ENCODE results near the gene PDXK. TPM values are rescaled to one million over a fixed set of nuclear protein-coding genes. Genes with fewer than 3 reads are reported as not detected.

PDXK gene
- total and polyA plus RNA-seq, 2 of the 8 experiments (the other 6 are each of a cell fraction or from before 2014, with no cell fraction given): 78.0 to 112 TPM

DNA sequence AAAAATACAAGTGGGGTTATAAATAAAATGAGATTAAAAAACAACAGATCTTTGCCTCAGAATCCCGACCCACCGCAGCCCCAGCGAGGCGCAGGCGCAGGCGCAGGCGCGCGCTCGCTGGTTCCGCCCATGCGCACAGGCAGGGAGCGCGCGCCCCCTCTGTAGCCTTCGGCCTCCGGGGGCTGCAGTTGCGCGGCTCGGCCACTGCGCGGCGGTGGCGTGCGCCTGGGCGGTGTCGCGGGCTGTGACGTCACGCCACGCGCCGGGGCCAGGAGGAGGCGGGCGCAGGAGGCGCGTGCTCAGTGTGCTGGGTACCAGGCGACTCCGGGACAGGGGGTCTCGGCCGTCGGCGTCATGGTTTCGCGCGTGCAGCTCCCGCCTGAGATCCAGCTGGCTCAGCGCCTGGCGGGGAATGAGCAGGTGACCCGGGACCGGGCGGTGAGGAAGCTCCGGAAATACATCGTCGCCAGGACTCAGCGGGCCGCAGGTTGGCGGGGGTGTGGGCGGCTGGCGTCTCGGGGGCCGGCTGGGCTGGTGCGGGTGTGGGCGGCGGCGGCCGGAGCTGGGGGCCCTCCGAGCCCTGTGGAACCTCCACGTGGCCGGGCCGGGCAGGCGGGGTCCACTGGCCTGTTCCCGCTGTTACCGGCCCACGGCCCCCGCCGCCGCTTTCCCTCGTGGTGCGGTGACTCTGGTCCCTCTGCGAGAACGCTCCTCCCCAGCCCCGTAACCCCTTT, 70.5 kb downstream of the PDXK start, which contains the start of gene RRP1 (continued):
- peak; percentile 88 for TF ChIP-seq KDM5A (IDR thresholded peaks at IDR 0.05; ENCODE audit: low read length)
- TF ChIP-seq ZNF274 (IDR thresholded peaks at IDR 0.05; ENCODE audit: borderline replicate concordance, extremely low read depth, low read length): no peak
- peak; percentile 98 for TF ChIP-seq TAF7 (optimal IDR thresholded peaks at IDR 0.05; ENCODE audit: borderline replicate concordance, low read depth, low read length)
- TF ChIP-seq TEAD4 (IDR thresholded peaks at IDR 0.05; ENCODE audit: low read depth, low read length): peak; percentile 56; the same call in 1 of the 2 replicates
- TF ChIP-seq EP300 (IDR thresholded peaks at IDR 0.05; ENCODE audit: borderline replicate concordance in 1 of 2, low read depth in 2 of 2, low read length in 2 of 2): no peak; a peak in 1 of 3 replicates
- peak; percentile 90 for TF ChIP-seq PHF8 (conservative IDR thresholded peaks at IDR 0.05; ENCODE audit: low read depth, low read length)
- TF ChIP-seq CTBP2 (IDR thresholded peaks at IDR 0.05; ENCODE audit: borderline replicate concordance, insufficient read depth, insufficient read length, low read length): no peak
- TF ChIP-seq ASH2L (IDR thresholded peaks at IDR 0.05; ENCODE audit: low read length): peak; percentile 81
- TF ChIP-seq SP2 (IDR thresholded peaks at IDR 0.05; ENCODE audit: low read length): no peak
- TF ChIP-seq, protein P1, sequence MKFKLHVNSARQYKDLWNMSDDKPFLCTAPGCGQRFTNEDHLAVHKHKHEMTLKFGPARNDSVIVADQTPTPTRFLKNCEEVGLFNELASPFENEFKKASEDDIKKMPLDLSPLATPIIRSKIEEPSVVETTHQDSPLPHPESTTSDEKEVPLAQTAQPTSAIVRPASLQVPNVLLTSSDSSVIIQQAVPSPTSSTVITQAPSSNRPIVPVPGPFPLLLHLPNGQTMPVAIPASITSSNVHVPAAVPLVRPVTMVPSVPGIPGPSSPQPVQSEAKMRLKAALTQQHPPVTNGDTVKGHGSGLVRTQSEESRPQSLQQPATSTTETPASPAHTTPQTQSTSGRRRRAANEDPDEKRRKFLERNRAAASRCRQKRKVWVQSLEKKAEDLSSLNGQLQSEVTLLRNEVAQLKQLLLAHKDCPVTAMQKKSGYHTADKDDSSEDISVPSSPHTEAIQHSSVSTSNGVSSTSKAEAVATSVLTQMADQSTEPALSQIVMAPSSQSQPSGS (IDR thresholded peaks at IDR 0.05; ENCODE audit: low read length): no peak
- TF ChIP-seq SIRT6 (IDR thresholded peaks at IDR 0.05; ENCODE audit: low read length): no peak
- TF ChIP-seq BRCA1 (IDR thresholded peaks at IDR 0.05; ENCODE audit: low read depth, low read length): 0 out of 2 replicates have a peak, but pooled peaks have one; percentile 29
- peak; percentile 94 for TF ChIP-seq SRF (IDR thresholded peaks at IDR 0.05; ENCODE audit: low read depth, low read length)
- no peak for TF ChIP-seq NANOG (IDR thresholded peaks at IDR 0.05; ENCODE audit: insufficient read depth, low read depth, low read length, poor library complexity, severe bottlenecking)
- TF ChIP-seq CEBPB (IDR thresholded peaks at IDR 0.05; ENCODE audit: low read depth, low read length): no peak
- TF ChIP-seq POLR2A (IDR thresholded peaks at IDR 0.05; ENCODE audit: control extremely low read depth in 1 of 2, low read depth in 2 of 2, low read length in 2 of 2): peak; percentile 76 to 90
- TF ChIP-seq, protein P2, sequence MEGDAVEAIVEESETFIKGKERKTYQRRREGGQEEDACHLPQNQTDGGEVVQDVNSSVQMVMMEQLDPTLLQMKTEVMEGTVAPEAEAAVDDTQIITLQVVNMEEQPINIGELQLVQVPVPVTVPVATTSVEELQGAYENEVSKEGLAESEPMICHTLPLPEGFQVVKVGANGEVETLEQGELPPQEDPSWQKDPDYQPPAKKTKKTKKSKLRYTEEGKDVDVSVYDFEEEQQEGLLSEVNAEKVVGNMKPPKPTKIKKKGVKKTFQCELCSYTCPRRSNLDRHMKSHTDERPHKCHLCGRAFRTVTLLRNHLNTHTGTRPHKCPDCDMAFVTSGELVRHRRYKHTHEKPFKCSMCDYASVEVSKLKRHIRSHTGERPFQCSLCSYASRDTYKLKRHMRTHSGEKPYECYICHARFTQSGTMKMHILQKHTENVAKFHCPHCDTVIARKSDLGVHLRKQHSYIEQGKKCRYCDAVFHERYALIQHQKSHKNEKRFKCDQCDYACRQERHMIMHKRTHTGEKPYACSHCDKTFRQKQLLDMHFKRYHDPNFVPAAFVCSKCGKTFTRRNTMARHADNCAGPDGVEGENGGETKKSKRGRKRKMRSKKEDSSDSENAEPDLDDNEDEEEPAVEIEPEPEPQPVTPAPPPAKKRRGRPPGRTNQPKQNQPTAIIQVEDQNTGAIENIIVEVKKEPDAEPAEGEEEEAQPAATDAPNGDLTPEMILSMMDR (IDR thresholded peaks at IDR 0.05; ENCODE audit: control extremely low read depth in 1 of 3, insufficient read depth in 1 of 3, low read depth in 1 of 3, low read length in 3 of 3): peak; percentile 95 to 98 (median 97)
- TF ChIP-seq MAFK (IDR thresholded peaks at IDR 0.05; ENCODE audit: low read depth, low read length): no peak
- TF ChIP-seq YY1 (IDR thresholded peaks at IDR 0.05; ENCODE audit: low read depth, low read length): no peak
- no peak for TF ChIP-seq JUN (IDR thresholded peaks at IDR 0.05; ENCODE audit: low read depth, low read length)
- TF ChIP-seq EGR1 (IDR thresholded peaks at IDR 0.05; ENCODE audit: borderline replicate concordance, low read depth, low read length): peak; percentile 15; the same call in 1 of the 2 replicates

Data from H1 (cell line).